COLO668 (cell line): ENCODE measurements around the gene BCL7B.
"Not testable (repeated sequence)": the region's sequence is repeated elsewhere in the genome, so short reads cannot be mapped to it uniquely, and the experiment has no call there.

Source experiments
- DNase-seq: peaks from one replicate; lab custom pipeline; 2025; ENCODE audit not compliant: unreplicated experiment; lab: John Stamatoyannopoulos, UW

Gene BCL7B

DNA sequence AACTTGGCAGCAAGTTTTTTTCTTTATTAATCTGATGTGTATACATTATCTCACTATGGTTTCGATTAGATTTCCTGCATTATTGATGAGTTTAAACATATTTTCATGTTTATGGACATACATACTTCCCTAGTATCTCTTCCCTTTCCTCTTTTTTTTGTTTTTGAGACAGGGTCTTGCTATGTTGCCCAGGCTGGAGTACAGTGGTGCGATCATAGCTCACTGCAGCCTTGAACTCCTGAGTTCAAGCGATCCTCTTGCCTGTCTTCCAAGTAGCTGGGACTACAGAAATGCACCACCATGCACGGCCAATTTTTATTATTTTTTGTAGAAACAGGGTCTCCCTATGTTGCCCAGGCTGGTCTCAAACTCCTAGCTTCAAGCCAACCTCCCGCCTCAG lies 54.3 kb downstream of the BCL7B start:
- no peak for DNase-seq

GRCh38 chr7:73496626-73497025 lies 60.9 kb downstream of the BCL7B start:
- DNase-seq, result no peak

GRCh38 chr7:73495507-73495906 lies 62.0 kb downstream of the BCL7B start:
- DNase-seq, result not testable (repeated sequence)

- DNase-seq, result no peak
Observed at GRCh38 chr7:73489976-73490375, 67.5 kb downstream of the BCL7B start.

GRCh38 chr7:73487486-73487885 lies 70.0 kb downstream of the BCL7B start:
- no peak for DNase-seq
